Stimulated activated CD4-positive, alpha-beta T cell treated with anti-CD3 and anti-CD28 coated beads, Interleukin-1b, Interleukin-23, amount 100 ng/mL, for 1 hour (primary cell): ENCODE measurements around the gene FAM180B.
"Not testable (repeated sequence)": the region's sequence is repeated elsewhere in the genome, so short reads cannot be mapped to it uniquely, and the experiment has no call there.

Experiments
- DNase-seq, 2 donors: peaks; one replicate each; pipeline ENCODE4 v3.0.0-alpha.2; 2020; ENCODE audit warnings: low read depth in 2 of 2

FAM180B gene

GRCh38 chr11:47595029-47595428 lies 8.6 kb downstream of the FAM180B start:
- DNase-seq: no peak

DNA sequence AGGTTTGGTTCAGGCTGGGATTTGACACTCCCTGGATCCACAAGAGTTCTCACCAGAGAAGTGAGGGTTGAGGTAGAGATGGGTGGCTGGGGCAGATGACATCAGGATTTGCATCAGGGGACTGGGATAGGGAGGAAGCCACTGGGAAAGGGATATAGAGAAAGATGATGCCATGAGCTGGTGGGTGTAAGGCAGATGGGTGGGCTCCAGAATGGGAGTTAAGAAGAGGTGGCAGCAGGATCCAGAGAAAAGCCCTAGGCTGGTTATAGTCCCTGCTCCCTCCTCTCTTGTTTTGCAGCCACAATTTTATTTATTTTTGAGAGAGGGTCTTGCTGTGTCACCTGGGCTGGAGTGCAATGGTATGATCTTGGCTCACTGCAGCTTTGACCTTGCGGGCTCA lies 9.5 kb downstream of the FAM180B start:
- no peak for DNase-seq

GRCh38 chr11:47599902-47600301 lies 13.4 kb downstream of the FAM180B start:
- no peak for DNase-seq

GRCh38 chr11:47603295-47603694 lies 16.8 kb downstream of the FAM180B start:
- no peak for DNase-seq

- no peak for DNase-seq
Observed at GRCh38 chr11:47605921-47606320, 19.4 kb downstream of the FAM180B start.

DNA sequence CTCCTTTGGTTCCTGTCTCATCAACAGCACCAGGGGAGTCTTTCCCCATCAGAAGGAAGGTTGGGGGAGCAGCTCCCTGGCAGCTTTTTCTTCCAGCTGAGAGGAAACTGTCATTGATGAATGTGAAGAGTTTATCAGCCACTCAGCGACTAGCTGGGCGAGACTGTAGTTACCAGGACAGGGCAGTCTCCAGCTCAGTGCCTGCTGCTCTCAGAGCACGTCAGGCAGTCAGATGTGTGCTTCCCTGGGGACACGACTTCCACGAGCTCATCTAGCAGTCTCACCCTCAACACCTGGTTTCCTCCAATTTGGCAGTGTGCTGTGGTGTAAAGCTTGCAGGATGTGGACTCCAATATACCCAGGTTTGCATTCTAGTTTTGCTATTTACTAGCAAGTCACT lies 20.3 kb downstream of the FAM180B start:
- no peak for DNase-seq

DNA sequence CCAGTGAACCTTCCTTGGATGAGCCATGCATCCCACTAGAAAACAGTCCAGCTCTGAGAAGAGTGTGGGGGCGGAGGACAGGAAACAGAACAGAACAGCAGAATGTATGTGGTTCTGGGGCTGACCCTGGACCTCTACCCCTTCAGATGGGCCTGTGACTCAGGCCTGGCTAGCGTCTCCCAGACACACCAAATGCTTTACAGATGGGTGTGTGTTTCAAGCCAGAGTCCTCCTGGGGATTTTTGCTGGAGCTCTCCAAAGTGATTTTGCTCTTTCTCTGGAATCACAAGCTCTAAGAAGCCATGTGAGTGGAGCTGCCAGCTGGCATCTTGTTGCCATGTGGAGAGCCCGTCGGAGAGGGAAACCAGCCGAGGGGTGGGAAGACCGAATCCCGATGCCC lies 20.9 kb downstream of the FAM180B start:
- DNase-seq: no peak

- no peak for DNase-seq
Observed at GRCh38 chr11:47609675-47610074, 23.2 kb downstream of the FAM180B start.

DNA sequence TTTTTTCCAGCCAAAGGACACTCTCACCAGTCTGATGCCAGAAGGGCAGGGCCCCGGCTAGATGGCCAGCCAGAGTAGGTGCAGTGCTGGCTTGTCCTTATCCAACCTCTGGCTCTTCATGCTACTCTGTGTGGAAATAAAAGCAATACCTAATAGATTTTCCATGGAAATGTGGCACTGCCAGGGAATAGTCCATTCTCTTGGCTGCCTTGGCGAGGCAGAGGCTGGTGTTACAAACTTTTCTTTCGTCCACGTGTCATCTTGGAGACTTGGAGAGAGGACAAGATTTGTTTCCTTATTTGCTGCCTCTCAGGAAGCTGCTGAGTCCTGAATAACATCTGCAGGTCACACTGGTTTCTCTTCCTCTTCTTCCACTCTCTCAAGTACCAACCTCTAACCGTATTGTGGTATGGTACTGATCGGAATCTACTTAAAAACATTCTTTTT lies 24.9 kb downstream of the FAM180B start:
- DNase-seq: no peak

GRCh38 chr11:47615249-47615648 lies 28.8 kb downstream of the FAM180B start:
- DNase-seq: no peak

GRCh38 chr11:47616726-47617416 lies 30.4 kb downstream of the FAM180B start:
- no peak for DNase-seq

- no peak for DNase-seq
Observed at GRCh38 chr11:47617417-47617809, 30.9 kb downstream of the FAM180B start.

DNA sequence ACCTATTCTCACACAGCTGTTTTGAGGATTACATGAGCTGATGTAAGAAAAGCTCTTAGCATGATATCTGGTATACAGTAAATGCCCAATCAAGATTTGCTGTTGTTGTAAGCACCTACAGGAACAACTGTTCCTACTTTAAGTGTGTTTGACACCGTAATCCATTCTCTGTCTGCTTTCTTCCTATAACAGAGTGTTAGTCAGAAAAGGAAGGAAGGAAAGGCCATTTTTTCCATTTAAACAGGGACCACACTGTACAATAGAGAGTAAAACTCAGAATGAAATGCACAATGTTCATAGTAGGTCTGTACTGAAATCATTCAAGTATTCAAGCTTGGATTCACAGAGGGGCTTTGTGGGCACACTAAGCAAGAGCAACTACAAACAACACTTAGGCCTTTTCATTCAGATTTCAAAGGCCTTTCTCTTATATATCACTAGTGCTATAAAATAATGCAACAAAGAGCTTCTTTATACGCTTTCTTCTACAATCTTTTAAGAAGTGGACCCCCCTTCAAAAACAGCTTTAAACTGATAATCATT lies 34.4 kb downstream of the FAM180B start:
- DNase-seq: no peak

DNA sequence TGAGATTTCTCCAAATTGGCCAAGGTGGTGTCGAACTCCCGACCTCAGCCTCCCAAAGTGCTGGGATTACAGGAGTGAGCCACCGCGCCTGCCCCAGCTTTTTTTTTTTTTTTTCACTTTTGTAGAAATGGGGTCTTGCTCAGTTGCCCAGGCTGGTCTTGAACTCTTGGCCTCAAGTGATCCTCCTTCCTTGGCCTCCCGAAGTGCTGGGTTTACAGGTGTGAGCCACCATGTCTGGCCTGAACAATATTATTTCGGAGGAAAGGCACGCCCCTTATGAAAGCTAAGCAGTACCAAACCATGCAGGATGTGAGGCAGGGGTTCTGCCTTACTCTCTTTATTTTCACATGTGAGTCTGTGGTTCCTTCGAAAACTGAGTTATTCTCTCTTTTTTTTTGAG lies 39.8 kb downstream of the FAM180B start:
- DNase-seq: no peak

- no peak for DNase-seq
Observed at GRCh38 chr11:47628026-47628425, 41.5 kb downstream of the FAM180B start.

GRCh38 chr11:47631473-47631872 lies 45.0 kb downstream of the FAM180B start:
- DNase-seq: no peak

- DNase-seq: not testable (repeated sequence)
Observed at GRCh38 chr11:47636331-47636730, 49.9 kb downstream of the FAM180B start.
